Testis (tissue), 3 donors: ENCODE measurements around the gene KIF23. TPM values are rescaled to one million over a fixed set of nuclear protein-coding genes. Genes with fewer than 3 reads are reported as not detected.
"Not testable (repeated sequence)": the region's sequence is repeated elsewhere in the genome, so short reads cannot be mapped to it uniquely, and the experiment has no call there.

ENCODE experiments used
- DNase-seq: peaks from one replicate; pipeline ENCODE4 v3.0.0-alpha.2; 2019
- H3K27ac ChIP-seq, 2 donors: fragments of 200-600 bp; sonication (generic); one replicate each; pipeline ENCODE4 v1.5.1; 2019
- H3K27me3 ChIP-seq: fragments of 200-600 bp; sonication (generic); one replicate; pipeline ENCODE4 v1.5.1; 2019
- H3K36me3 ChIP-seq: fragments of 200-600 bp; sonication (generic); one replicate; pipeline ENCODE4 v1.5.1; 2017; ENCODE audit warnings: low read depth; ENCODE audit errors: missing control alignments
- H3K4me1 ChIP-seq: fragments of 200-600 bp; sonication (generic); one replicate; pipeline ENCODE4 v1.5.1; 2019
- H3K4me3 ChIP-seq, 2 donors: fragments of 200-600 bp; sonication (generic); one replicate each; pipeline ENCODE4 v1.5.1; 2017 to 2019
- H3K9me3 ChIP-seq: fragments of 200-600 bp; sonication (generic); one replicate; pipeline ENCODE4 v1.5.1; 2017
- POLR2A ChIP-seq: fragments of 450-650 bp; IDR thresholded peaks from one replicate; pipeline ENCODE4 v1.6.1; 2017; ENCODE audit warnings: antibody characterized with exemption, mild to moderate bottlenecking, moderate library complexity
- WGBS, 2 donors: methylation state at CpG; one replicate each; pipeline ENCODE4 v1.1.5; 2018; 5-methylcytosine and 5-hydroxymethylcytosine counted together
- intact Hi-C: fragments of 100-400 bp; cut with DNase I; formaldehyde crosslinking; loops from one replicate; pipeline ENCODE4 v1.15.1; 2023; ENCODE audit warnings: low total_unique reads
- polyA plus RNA-seq: library from polyadenylated mRNA; stranded (reverse); fragments of 350-450 nt; fragmentation: Illumina TruSeq; extraction: RNeasy Lipid Tissue Mini Kit (QIAGEN cat#74804); gene quantifications from one replicate; pipeline ENCODE4 v1.2.3, GENCODE V29; 2014; ENCODE audit warnings: low read depth, low replicate concordance; ENCODE audit not compliant: insufficient read depth
- total RNA-seq, 2 donors: library from RNA; depleted of rRNA; stranded (reverse); fragments of >200 nt; gene quantifications; one replicate each; pipeline ENCODE4 v1.2.3, GENCODE V29; 2016
- TF ChIP-seq, protein P1 (sequence below), 3 experiments: fragments of 450-650 bp in 2 of 3; fragments of 200-600 bp in 1 of 3; sonication (generic) in 1 of 3; IDR thresholded peaks; one replicate each; pipeline ENCODE4 v1.5.1; 2016 to 2019; ENCODE audit warnings: antibody characterized with exemption in 3 of 3, mild to moderate bottlenecking in 2 of 3, moderate library complexity in 1 of 3

Gene KIF23
- total and polyA plus RNA-seq, 3 donors from 2014 or later = 17.1 to 28.4 (median 23.9) TPM

DNA sequence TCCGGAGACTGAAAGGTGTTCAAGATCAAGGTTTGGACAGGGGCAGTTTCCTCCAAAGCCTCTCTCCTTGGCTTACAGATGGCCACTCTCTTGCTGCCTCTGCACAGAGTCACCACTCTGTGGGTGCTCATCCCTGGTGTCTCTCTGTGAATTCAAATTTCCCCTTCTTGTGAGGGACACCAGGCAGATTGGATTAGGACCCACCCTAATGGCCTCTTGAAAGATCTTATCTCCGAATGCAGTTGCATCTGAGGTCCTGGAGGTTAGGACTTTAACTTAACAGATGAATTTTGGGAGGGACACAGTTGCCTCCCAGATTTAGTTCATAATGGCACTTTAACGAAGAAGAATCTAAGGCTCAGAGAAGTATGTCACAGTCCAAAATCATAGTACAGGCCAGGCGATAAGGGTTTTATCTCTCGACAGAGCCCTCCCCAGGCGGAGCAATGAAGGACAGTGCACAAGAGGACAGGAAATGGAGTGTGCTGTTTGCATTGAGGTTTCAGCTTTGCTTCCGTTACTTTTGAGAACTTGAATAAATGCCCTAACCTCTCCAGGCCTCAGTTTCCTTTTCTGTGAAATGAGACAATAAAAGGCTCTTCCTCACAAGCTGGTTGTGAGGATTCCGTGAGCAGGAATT lies 38.9 kb upstream of the KIF23 start:
- DNase-seq = no peak
- Histone ChIP-seq H3K4me1 (peaks cover 9% of the 10 kb centered on the region), H3K36me3 (no peaks in the 10 kb centered on the region), H3K27me3 (no peaks in the 10 kb centered on the region), H3K27ac (no peak overlapping the region), H3K9me3 (no peaks in the 10 kb centered on the region), H3K4me3 (no peak overlapping the region)
- intact Hi-C loops = no loop called here
- no peak for TF ChIP-seq POLR2A
- TF ChIP-seq, protein P1, sequence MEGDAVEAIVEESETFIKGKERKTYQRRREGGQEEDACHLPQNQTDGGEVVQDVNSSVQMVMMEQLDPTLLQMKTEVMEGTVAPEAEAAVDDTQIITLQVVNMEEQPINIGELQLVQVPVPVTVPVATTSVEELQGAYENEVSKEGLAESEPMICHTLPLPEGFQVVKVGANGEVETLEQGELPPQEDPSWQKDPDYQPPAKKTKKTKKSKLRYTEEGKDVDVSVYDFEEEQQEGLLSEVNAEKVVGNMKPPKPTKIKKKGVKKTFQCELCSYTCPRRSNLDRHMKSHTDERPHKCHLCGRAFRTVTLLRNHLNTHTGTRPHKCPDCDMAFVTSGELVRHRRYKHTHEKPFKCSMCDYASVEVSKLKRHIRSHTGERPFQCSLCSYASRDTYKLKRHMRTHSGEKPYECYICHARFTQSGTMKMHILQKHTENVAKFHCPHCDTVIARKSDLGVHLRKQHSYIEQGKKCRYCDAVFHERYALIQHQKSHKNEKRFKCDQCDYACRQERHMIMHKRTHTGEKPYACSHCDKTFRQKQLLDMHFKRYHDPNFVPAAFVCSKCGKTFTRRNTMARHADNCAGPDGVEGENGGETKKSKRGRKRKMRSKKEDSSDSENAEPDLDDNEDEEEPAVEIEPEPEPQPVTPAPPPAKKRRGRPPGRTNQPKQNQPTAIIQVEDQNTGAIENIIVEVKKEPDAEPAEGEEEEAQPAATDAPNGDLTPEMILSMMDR (IDR thresholded peaks at IDR 0.05) = no peak
- WGBS, 2 donors = 79 to 80% methylated on average over 8 of the region's 8 CpGs

DNA sequence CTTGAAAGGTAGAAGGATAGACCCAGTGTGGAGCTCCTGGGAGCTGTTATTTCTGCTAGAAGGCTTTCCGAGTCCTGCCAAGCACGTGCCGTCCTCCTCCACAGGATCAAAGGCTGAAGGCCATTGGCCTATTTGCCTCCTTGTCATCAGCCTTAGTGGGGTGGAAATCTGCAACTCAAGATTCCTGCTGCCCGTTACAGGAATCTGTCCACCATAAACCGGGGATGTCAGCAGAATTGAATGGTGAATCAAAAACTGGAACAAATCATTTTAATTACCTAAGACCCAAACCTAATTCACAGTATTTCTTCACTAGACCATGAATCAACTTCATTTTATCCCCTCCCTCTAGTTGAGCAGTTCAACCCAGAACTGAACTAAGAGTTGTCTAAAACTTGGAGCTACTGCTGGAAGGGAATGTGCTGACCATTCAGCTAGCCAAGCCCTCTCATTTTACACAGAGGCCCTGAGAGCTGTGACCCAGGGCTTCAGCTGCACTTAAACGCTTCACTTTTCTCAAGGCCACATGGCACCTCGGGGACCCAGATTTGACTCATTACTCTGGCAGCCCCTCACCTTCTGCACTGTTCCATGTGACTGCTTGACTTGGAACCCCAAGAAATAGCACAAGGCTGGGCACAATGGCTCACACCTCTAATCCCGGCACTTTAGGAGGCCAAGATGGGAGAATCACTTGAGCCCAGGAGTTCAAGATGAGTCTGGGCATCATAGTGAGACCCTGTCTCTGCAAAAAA lies 36.8 kb upstream of the KIF23 start:
- TF ChIP-seq, protein P1 (IDR thresholded peaks at IDR 0.05) = no peak
- TF ChIP-seq POLR2A = no peak

DNA sequence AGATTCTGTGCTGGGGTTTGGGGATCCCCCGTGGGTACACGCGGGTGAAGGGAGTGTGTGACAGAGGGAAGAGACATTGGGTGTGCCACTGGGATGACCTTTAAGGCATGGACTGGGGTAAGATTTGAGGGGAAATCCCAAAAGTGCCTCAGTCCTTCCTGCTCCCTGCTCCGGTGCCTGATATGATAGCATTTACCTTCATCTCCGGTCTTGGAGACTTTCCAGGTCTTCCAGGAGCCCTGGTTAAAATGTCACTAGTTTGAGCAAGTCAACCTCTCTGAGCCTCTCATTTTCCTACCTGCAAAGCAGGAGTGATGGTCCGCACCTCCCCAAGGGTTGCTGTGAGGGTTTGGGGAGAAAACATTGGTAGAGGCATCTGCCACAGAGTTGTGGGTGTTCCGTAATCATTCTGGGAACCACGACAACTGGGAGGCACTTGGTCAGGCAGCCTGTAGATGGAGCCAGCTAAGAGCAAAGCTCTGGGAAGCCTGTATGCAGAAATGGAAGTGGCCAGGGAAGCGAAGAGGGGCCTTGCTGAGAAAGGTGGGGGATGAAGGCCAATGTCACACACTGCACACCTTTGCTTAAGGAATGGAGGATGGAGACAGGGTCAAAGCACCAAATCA lies 33.9 kb upstream of the KIF23 start:
- 87 to 92% methylated on average over 8 to 9 of the region's 9 CpGs for WGBS, 2 donors

More for the DNA sequence above, 36.8 kb upstream of the KIF23 start:
- intact Hi-C loops = no loop called here
- Histone ChIP-seq H3K4me3 (no peak overlapping the region), H3K36me3 (no peaks in the 10 kb centered on the region), H3K27ac (no peak overlapping the region), H3K4me1 (peaks cover 9% of the 10 kb centered on the region), H3K9me3 (no peaks in the 10 kb centered on the region), H3K27me3 (no peaks in the 10 kb centered on the region)
- 55 to 56% methylated on average over 8 of the region's 8 CpGs for WGBS, 2 donors
- DNase-seq = no peak

DNA sequence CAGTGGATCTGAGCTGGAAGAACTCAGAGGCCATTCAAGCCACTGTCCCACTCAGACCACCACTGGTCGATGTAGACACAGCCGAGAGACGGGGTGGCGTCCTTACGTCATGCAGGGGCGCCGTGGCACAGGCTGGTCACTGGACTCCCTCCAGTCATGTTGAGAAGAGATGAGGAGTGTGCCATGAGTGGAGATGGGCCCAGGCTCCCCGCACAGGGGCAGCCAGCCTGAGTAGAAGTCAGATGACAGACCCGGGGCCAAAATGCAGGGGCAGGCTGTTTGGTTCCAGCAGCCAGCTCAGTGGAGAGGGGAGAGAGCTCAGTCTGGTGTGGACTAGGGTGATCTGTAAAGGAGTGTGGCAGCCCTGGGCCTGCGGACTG lies 33.4 kb upstream of the KIF23 start:
- Histone ChIP-seq H3K27me3 (no peaks in the 10 kb centered on the region), H3K9me3 (no peaks in the 10 kb centered on the region), H3K27ac (no peak overlapping the region), H3K4me3 (no peak overlapping the region), H3K36me3 (no peaks in the 10 kb centered on the region), H3K4me1 (peaks cover 9% of the 10 kb centered on the region)
- intact Hi-C loops = no loop called here
- TF ChIP-seq, protein P1 (IDR thresholded peaks at IDR 0.05) = no peak
- no peak for TF ChIP-seq POLR2A
- DNase-seq = no peak
- 94 to 95% methylated on average over 10 of the region's 10 CpGs for WGBS, 2 donors

More for the DNA sequence above, 33.9 kb upstream of the KIF23 start:
- intact Hi-C loops = no loop called here
- TF ChIP-seq, protein P1 (IDR thresholded peaks at IDR 0.05) = no peak
- no peak for TF ChIP-seq POLR2A
- Histone ChIP-seq H3K4me1 (peaks cover 9% of the 10 kb centered on the region), H3K9me3 (no peaks in the 10 kb centered on the region), H3K4me3 (no peak overlapping the region), H3K27ac (no peak overlapping the region), H3K27me3 (no peaks in the 10 kb centered on the region), H3K36me3 (no peaks in the 10 kb centered on the region)
- DNase-seq = no peak

DNA sequence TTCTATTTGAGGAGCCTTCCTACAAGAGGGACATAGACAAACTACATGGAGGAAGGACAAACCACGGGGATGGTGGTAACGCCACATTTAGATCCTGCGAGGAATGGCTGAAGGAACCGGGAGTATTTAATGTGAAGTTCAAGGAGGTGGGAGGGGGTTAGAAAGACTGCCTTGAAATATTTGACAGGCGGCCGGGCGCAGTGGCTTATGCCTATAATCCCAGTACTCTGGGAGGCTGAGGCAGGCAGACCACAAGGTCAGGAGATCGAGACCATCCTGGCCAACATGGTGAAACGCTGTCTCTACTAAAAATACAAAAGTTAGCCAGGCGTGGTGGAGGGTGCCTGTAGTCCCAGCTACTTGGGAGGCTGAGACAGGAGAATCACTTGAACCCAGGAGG lies 32.0 kb upstream of the KIF23 start:
- intact Hi-C loops, H3K4me1 ChIP-seq, H3K4me3 ChIP-seq, H3K9me3 ChIP-seq, H3K36me3 ChIP-seq, DNase-seq, H3K27ac ChIP-seq, H3K27me3 ChIP-seq: not testable (repeated sequence)
- 89 to 96% methylated on average over 10 of the region's 10 CpGs for WGBS, 2 donors

DNA sequence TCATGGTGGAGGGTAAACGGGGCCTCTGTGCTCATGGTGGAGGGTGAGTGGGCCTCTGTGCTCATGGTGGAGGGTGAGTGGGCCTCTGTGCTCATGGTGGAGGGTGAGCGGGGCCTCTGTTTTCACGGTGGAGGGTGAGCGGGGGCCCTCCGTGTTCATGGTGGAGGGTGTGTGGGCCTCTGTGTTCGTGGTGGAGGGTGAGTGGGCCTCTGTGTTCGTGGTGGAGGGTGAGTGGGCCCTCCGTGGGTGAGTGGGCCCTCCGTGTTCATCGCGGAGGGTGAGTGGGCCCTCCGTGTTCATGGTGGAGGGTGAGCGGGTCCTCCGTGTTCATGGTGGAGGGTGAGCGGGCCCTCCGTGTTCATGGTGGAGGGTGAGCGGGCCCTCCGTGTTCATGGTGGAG lies 30.1 kb upstream of the KIF23 start:
- H3K27ac ChIP-seq, H3K36me3 ChIP-seq, H3K4me3 ChIP-seq, H3K9me3 ChIP-seq, intact Hi-C loops, DNase-seq, H3K27me3 ChIP-seq, H3K4me1 ChIP-seq: not testable (repeated sequence)
- WGBS, 2 donors = 78 to 96% methylated on average over 8 to 14 of the region's 18 CpGs
